WTC11 (cell line): ENCODE measurements around the gene SYCE3. TPM values are rescaled to one million over a fixed set of nuclear protein-coding genes. Genes with fewer than 3 reads are reported as not detected.

Experiments
- ATAC-seq: fragments of 200-7000 bp; cut with Tn5 transposase; 2 replicates; pipeline ENCODE4 v1.10.0; 2021; ENCODE audit warnings: mild to moderate bottlenecking, moderate library complexity
- CTCF ChIA-PET: fragments of 300-600 bp; sonication (Branson Sonifier 250); formaldehyde crosslinking; loops from one replicate; lab custom pipeline; 2021; ENCODE audit warnings: antibody characterized with exemption; lab: Charles Lee
- POLR2A ChIA-PET: fragments of 350-600 bp; sonication (Branson Sonifier 250); formaldehyde crosslinking; loops from one replicate; lab custom pipeline; 2021; ENCODE audit warnings: antibody characterized with exemption; lab: Charles Lee
- DNase-seq: peaks from one replicate; pipeline ENCODE4 v3.0.0; 2021; ENCODE audit warnings: low spot score
- H3K27ac Mint-ChIP-seq: 2 replicates; pipeline ENCODE4 v1.8.0; 2021; ENCODE audit warnings: mixed read lengths
- H3K27me3 Mint-ChIP-seq: 2 replicates; pipeline ENCODE4 v1.8.0; 2021; ENCODE audit warnings: low read depth, mild to moderate bottlenecking, moderate library complexity, mixed read lengths
- H3K36me3 Mint-ChIP-seq: 2 replicates; pipeline ENCODE4 v1.8.0; 2021; ENCODE audit warnings: mixed read lengths
- H3K4me1 Mint-ChIP-seq: 2 replicates; pipeline ENCODE4 v1.8.0; 2022; ENCODE audit warnings: mixed read lengths
- H3K4me3 Mint-ChIP-seq: 2 replicates; pipeline ENCODE4 v1.8.0; 2021; ENCODE audit warnings: mild to moderate bottlenecking, moderate library complexity, mixed read lengths
- H3K9me3 Mint-ChIP-seq: 2 replicates; pipeline ENCODE4 v1.8.0; 2021; ENCODE audit warnings: mixed read lengths
- ARID4B ChIP-seq: sonication (generic); formaldehyde crosslinking; IDR thresholded peaks from 2 replicates; pipeline ENCODE4 v1.8.0; 2023; ENCODE audit warnings: missing genetic modification reagents, mild to moderate bottlenecking, borderline replicate concordance
- ATF2 ChIP-seq: sonication (generic); formaldehyde crosslinking; IDR thresholded peaks from 2 replicates; pipeline ENCODE4 v1.8.1; 2022; ENCODE audit warnings: low read depth, missing genetic modification reagents, borderline replicate concordance
- ATF3 ChIP-seq: sonication (generic); formaldehyde crosslinking; conservative IDR thresholded peaks from 2 replicates; pipeline ENCODE4 v1.8.1; 2022; ENCODE audit warnings: mild to moderate bottlenecking, missing genetic modification reagents
- CREM ChIP-seq: sonication (generic); formaldehyde crosslinking; IDR thresholded peaks from 2 replicates; pipeline ENCODE4 v1.8.1; 2022; ENCODE audit warnings: mild to moderate bottlenecking, missing genetic modification reagents, moderate library complexity
- ERG ChIP-seq: fragments of 250-450 bp; sonication (Bioruptor Pico); IDR thresholded peaks from 2 replicates; pipeline ENCODE4 v1.8.0; 2021; ENCODE audit warnings: mild to moderate bottlenecking
- FOXK1 ChIP-seq: sonication (generic); formaldehyde crosslinking; IDR thresholded peaks from 2 replicates; pipeline ENCODE4 v1.8.0; 2022; ENCODE audit warnings: mild to moderate bottlenecking, moderate library complexity, missing genetic modification reagents
- FOXP1 ChIP-seq: sonication (generic); formaldehyde crosslinking; IDR thresholded peaks from 2 replicates; pipeline ENCODE4 v1.8.0; 2022; ENCODE audit warnings: missing genetic modification reagents, mild to moderate bottlenecking, moderate library complexity, borderline replicate concordance
- GRHL2 ChIP-seq: fragments of 250-450 bp; sonication (Bioruptor Pico); IDR thresholded peaks from 2 replicates; pipeline ENCODE4 v1.8.0; 2022; ENCODE audit warnings: mild to moderate bottlenecking, moderate library complexity; ENCODE audit not compliant: insufficient replicate concordance, severe bottlenecking
- MXD4 ChIP-seq: fragments of 250-450 bp; sonication (Bioruptor Pico); IDR thresholded peaks from 2 replicates; pipeline ENCODE4 v1.8.0; 2021; ENCODE audit warnings: mild to moderate bottlenecking, moderate library complexity, borderline replicate concordance
- PRRX2 ChIP-seq: fragments of 250-450 bp; sonication (Bioruptor Pico); IDR thresholded peaks from 2 replicates; pipeline ENCODE4 v1.8.0; 2021; ENCODE audit warnings: mild to moderate bottlenecking
- ZNF425 ChIP-seq: fragments of 250-450 bp; sonication (Bioruptor Pico); conservative IDR thresholded peaks from 2 replicates; pipeline ENCODE4 v1.9.0; 2021; ENCODE audit warnings: mild to moderate bottlenecking
- total RNA-seq: library from RNA; stranded (reverse); gene quantifications from 3 replicates; pipeline ENCODE4 v1.2.3, GENCODE V29; 2021
- TF ChIP-seq, protein P1 (sequence below): sonication (generic); formaldehyde crosslinking; IDR thresholded peaks from 2 replicates; pipeline ENCODE4 v1.8.1; 2023; ENCODE audit warnings: mild to moderate bottlenecking, moderate library complexity, missing genetic modification reagents
- TF ChIP-seq, protein P2 (sequence below): sonication (generic); formaldehyde crosslinking; IDR thresholded peaks from 2 replicates; pipeline ENCODE4 v1.8.0; 2022; ENCODE audit warnings: mild to moderate bottlenecking, missing genetic modification reagents

The SYCE3 gene
- total RNA-seq, 1 experiment from 2014 or later = 0.46 TPM

GRCh38 chr22:50577697-50577986 is 14.9 kb upstream of the SYCE3 start:
- Mint-ChIP-seq H3K27ac (peak overlapping the region; percentile 68; the same call in 1 of the 2 replicates), H3K36me3 (peaks cover 10% of the 10 kb centered on the region), H3K4me3 (no peak overlapping the region), H3K4me1 (0 out of 2 replicates have a peak, but pooled peaks cover 2% of the 10 kb centered on the region), H3K27me3 (no peaks in the 10 kb centered on the region), H3K9me3 (no peaks in the 10 kb centered on the region)
- ATAC-seq (no peak), DNase-seq (no peak)
- POLR2A ChIA-PET = no interaction called here
- CTCF ChIA-PET = interaction anchor here (0.9 to 5.0 kb wide), 4 partner anchors 14 to 52 kb away, joined by 3 to 25 read pairs (median 5); partner anchors contain the start of genes ARSA, SCO2 and SYCE3
- TF ChIP-seq, protein P1, sequence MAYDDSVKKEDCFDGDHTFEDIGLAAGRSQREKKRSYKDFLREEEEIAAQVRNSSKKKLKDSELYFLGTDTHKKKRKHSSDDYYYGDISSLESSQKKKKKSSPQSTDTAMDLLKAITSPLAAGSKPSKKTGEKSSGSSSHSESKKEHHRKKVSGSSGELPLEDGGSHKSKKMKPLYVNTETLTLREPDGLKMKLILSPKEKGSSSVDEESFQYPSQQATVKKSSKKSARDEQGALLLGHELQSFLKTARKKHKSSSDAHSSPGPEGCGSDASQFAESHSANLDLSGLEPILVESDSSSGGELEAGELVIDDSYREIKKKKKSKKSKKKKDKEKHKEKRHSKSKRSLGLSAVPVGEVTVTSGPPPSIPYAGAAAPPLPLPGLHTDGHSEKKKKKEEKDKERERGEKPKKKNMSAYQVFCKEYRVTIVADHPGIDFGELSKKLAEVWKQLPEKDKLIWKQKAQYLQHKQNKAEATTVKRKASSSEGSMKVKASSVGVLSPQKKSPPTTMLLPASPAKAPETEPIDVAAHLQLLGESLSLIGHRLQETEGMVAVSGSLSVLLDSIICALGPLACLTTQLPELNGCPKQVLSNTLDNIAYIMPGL (CRISPR knock-in tag) = no peak
- TF ChIP-seq PRRX2 (CRISPR knock-in tag) (no peak), CREM (CRISPR knock-in tag) (no peak), MXD4 (CRISPR knock-in tag) (no peak), ATF2 (CRISPR knock-in tag) (no peak), ERG (no peak), ATF3 (CRISPR knock-in tag) (no peak)
- TF ChIP-seq, protein P2, sequence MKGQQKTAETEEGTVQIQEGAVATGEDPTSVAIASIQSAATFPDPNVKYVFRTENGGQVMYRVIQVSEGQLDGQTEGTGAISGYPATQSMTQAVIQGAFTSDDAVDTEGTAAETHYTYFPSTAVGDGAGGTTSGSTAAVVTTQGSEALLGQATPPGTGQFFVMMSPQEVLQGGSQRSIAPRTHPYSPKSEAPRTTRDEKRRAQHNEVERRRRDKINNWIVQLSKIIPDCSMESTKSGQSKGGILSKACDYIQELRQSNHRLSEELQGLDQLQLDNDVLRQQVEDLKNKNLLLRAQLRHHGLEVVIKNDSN = no peak
- TF ChIP-seq, all 79 proteins: peak for 0

- no peak for DNase-seq
- CTCF ChIA-PET = interaction anchor here (0.9 to 5.0 kb wide), 5 partner anchors 14 to 51 kb away, joined by 3 to 25 read pairs (median 4); partner anchors contain the start of genes ARSA, SCO2 and SYCE3
- peak overlapping the region; percentile 68; the same call in 1 of the 2 replicates for H3K27ac Mint-ChIP-seq
- 0 out of 2 replicates have a peak, but pooled peaks cover 2% of the 10 kb centered on the region for H3K4me1 Mint-ChIP-seq
- no peak for TF ChIP-seq ARID4B (CRISPR knock-in tag)
- no peak for TF ChIP-seq FOXP1 (CRISPR knock-in tag)
- no peak for TF ChIP-seq ATF2 (CRISPR knock-in tag)
- no peak for TF ChIP-seq ZNF425
- TF ChIP-seq GRHL2 (CRISPR knock-in tag) = no peak
- no peak for TF ChIP-seq FOXK1 (CRISPR knock-in tag)
- H3K9me3 Mint-ChIP-seq = no peaks in the 10 kb centered on the region
- POLR2A ChIA-PET = no interaction called here
- H3K4me3 Mint-ChIP-seq = no peak overlapping the region
- no peak for ATAC-seq
- H3K27me3 Mint-ChIP-seq = no peaks in the 10 kb centered on the region
- H3K36me3 Mint-ChIP-seq = peaks cover 14% of the 10 kb centered on the region
Observed at GRCh38 chr22:50576806-50577696, 14.3 kb upstream of the SYCE3 start.
